Neural cell (in vitro differentiated cells): ENCODE measurements around the gene LRRC73. TPM values are rescaled to one million over a fixed set of nuclear protein-coding genes. Genes with fewer than 3 reads are reported as not detected.

Experiments
- H2AFZ ChIP-seq: fragments of 200-600, 300-800 bp; sonication (generic), shearing (Covaris generic); 2 replicates; pipeline ENCODE4 v1.6.0; 2014; ENCODE audit warnings: low read depth, mild to moderate bottlenecking, antibody characterized with exemption, low read length, moderate library complexity
- H3F3A ChIP-seq: fragments of 200-600 bp; shearing (Covaris generic); 2 replicates; pipeline ENCODE4 v1.6.1; 2016; ENCODE audit warnings: mild to moderate bottlenecking, moderate library complexity, mixed read lengths, antibody characterized with exemption, low read length; ENCODE audit not compliant: insufficient read depth, poor library complexity, severe bottlenecking
- H3K27ac ChIP-seq: fragments of 200-600, 300-800 bp; sonication (generic), shearing (Covaris generic); 2 replicates; pipeline ENCODE4 v1.5.1; 2014; ENCODE audit warnings: mild to moderate bottlenecking, low read length, moderate library complexity
- H3K27me3 ChIP-seq: fragments of 300-800, 200-600 bp; sonication (generic), shearing (Covaris generic); 2 replicates; pipeline ENCODE4 v1.6.0; 2014; ENCODE audit warnings: mild to moderate bottlenecking, low read depth, low read length, moderate library complexity; ENCODE audit not compliant: insufficient read depth
- H3K36me3 ChIP-seq: fragments of 300-800, 200-600 bp; sonication (generic), shearing (Covaris generic); 2 replicates; pipeline ENCODE4 v1.5.1; 2014; ENCODE audit warnings: mild to moderate bottlenecking, antibody characterized with exemption, low read length, moderate library complexity; ENCODE audit not compliant: insufficient read depth
- H3K4me2 ChIP-seq: fragments of 300-800, 200-600 bp; sonication (generic), shearing (Covaris generic); 2 replicates; pipeline ENCODE4 v1.6.0; 2014; ENCODE audit warnings: mild to moderate bottlenecking, low read length
- H3K4me3 ChIP-seq: fragments of 300-800, 200-600 bp; sonication (generic), shearing (Covaris generic); 2 replicates; pipeline ENCODE4 v1.5.1; 2014; ENCODE audit warnings: mild to moderate bottlenecking, low read length, moderate library complexity
- H3K79me2 ChIP-seq: fragments of 200-600 bp; shearing (Covaris generic); replicated peaks from 2 replicates; pipeline ENCODE4 v1.6.0; 2014; ENCODE audit warnings: mild to moderate bottlenecking, low read length, moderate library complexity; ENCODE audit not compliant: insufficient read depth
- H3K9ac ChIP-seq: fragments of 300-800, 200-600 bp; sonication (generic), shearing (Covaris generic); 2 replicates; pipeline ENCODE4 v1.6.1; 2016; ENCODE audit warnings: mild to moderate bottlenecking, low read length, mixed read lengths
- H3K9me2 ChIP-seq: fragments of 200-600 bp; shearing (Covaris generic); 2 replicates; pipeline ENCODE4 v1.6.1; 2016; ENCODE audit warnings: mild to moderate bottlenecking, low read length, mixed read lengths; ENCODE audit not compliant: insufficient read depth
- H3K9me3 ChIP-seq: fragments of 200-600, 300-800 bp; sonication (generic), shearing (Covaris generic); 2 replicates; pipeline ENCODE4 v1.6.1; 2016; ENCODE audit warnings: mild to moderate bottlenecking, mixed run types, low read length, moderate library complexity, mixed read lengths
- H4K20me1 ChIP-seq: fragments of 200-600 bp; shearing (Covaris generic); 2 replicates; pipeline ENCODE4 v1.6.1; 2016; ENCODE audit warnings: mild to moderate bottlenecking, mixed run types; ENCODE audit not compliant: insufficient read depth
- EP300 ChIP-seq: fragments of 450-650 bp; conservative IDR thresholded peaks from 2 replicates; pipeline ENCODE4 v1.6.1; 2014; ENCODE audit warnings: antibody characterized with exemption, mild to moderate bottlenecking, moderate library complexity; ENCODE audit not compliant: poor library complexity, severe bottlenecking
- EZH2 ChIP-seq: fragments of 200-600, 300-800 bp; shearing (Covaris generic), sonication (generic); IDR thresholded peaks from 2 replicates; pipeline ENCODE4 v1.6.1; 2014; ENCODE audit warnings: antibody characterized with exemption, low read length, borderline replicate concordance, mild to moderate bottlenecking; ENCODE audit not compliant: insufficient read depth, poor library complexity, severe bottlenecking
- MXI1 ChIP-seq: fragments of 450-650 bp; conservative IDR thresholded peaks from 2 replicates; pipeline ENCODE4 v1.6.1; 2014; ENCODE audit warnings: antibody characterized with exemption, mild to moderate bottlenecking; ENCODE audit not compliant: poor library complexity, severe bottlenecking
- POLR2AphosphoS5 ChIP-seq: IDR thresholded peaks from 2 replicates; pipeline ENCODE4 v1.6.1; 2012
- RAD21 ChIP-seq: fragments of 450-650 bp; conservative IDR thresholded peaks from 2 replicates; pipeline ENCODE4 v1.6.1; 2014; ENCODE audit warnings: antibody characterized with exemption, mild to moderate bottlenecking, moderate library complexity
- SMC3 ChIP-seq: fragments of 450-650 bp; conservative IDR thresholded peaks from 2 replicates; pipeline ENCODE4 v1.6.1; 2014; ENCODE audit warnings: antibody characterized with exemption, mild to moderate bottlenecking, moderate library complexity; ENCODE audit not compliant: poor library complexity
- TAF1 ChIP-seq: IDR thresholded peaks from 2 replicates; pipeline ENCODE4 v1.6.1; 2012; ENCODE audit warnings: low read depth
- polyA plus RNA-seq: library from polyadenylated mRNA; depleted of rRNA; stranded (reverse); fragments of >200 nt; gene quantifications from 2 replicates; pipeline ENCODE4 v1.2.3, GENCODE V29; 2014
- TF ChIP-seq, protein P1 (sequence below): fragments of 450-650 bp; IDR thresholded peaks from 2 replicates; pipeline ENCODE4 v1.5.1; 2014; ENCODE audit warnings: antibody characterized with exemption, mild to moderate bottlenecking, moderate library complexity; ENCODE audit not compliant: poor library complexity, severe bottlenecking
- TF ChIP-seq, protein P2 (sequence below): IDR thresholded peaks from 2 replicates; pipeline ENCODE4 v1.6.1; 2012; ENCODE audit warnings: borderline replicate concordance

LRRC73 gene
- polyA plus RNA-seq, 1 donor from 2014 or later, result 4.7 TPM

DNA sequence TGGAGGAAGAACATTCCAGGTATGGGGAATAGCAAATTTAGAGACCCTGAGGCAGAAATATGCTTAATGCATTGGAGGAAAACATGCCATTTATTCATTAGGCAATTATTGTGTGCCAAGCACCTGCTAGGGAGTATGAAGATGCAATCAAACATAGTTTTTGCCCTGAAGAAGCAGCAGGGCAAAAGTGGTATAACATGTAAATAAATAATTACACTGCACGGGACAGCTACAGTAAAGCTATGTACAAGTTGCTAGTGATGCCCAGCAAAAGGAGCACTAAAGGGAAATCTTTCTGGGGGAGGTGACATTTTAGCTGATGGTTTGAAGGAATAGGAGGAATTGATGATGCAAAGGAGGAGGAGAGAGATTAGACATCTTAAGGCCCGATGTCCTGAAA, 33.4 kb downstream of the LRRC73 start:
- Histone ChIP-seq H3K4me2 (peak overlapping the region; percentile 68), H2AFZ (peak overlapping the region; percentile 87), H4K20me1 (no peaks in the 10 kb centered on the region), H3K27ac (peak overlapping the region; percentile 77), H3K9ac (peak overlapping the region; percentile 73), H3K9me3 (no peaks in the 10 kb centered on the region), H3K9me2 (no peaks in the 10 kb centered on the region), H3K27me3 (no peaks in the 10 kb centered on the region), H3F3A (no peaks in the 10 kb centered on the region), H3K4me3 (peak overlapping the region; percentile 82), H3K79me2 (peaks cover 30% of the 10 kb centered on the region), H3K36me3 (no peaks in the 10 kb centered on the region)
- no peak for TF ChIP-seq EP300
- TF ChIP-seq, protein P1, sequence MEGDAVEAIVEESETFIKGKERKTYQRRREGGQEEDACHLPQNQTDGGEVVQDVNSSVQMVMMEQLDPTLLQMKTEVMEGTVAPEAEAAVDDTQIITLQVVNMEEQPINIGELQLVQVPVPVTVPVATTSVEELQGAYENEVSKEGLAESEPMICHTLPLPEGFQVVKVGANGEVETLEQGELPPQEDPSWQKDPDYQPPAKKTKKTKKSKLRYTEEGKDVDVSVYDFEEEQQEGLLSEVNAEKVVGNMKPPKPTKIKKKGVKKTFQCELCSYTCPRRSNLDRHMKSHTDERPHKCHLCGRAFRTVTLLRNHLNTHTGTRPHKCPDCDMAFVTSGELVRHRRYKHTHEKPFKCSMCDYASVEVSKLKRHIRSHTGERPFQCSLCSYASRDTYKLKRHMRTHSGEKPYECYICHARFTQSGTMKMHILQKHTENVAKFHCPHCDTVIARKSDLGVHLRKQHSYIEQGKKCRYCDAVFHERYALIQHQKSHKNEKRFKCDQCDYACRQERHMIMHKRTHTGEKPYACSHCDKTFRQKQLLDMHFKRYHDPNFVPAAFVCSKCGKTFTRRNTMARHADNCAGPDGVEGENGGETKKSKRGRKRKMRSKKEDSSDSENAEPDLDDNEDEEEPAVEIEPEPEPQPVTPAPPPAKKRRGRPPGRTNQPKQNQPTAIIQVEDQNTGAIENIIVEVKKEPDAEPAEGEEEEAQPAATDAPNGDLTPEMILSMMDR, result no peak
- no peak for TF ChIP-seq MXI1
- TF ChIP-seq, protein P2, sequence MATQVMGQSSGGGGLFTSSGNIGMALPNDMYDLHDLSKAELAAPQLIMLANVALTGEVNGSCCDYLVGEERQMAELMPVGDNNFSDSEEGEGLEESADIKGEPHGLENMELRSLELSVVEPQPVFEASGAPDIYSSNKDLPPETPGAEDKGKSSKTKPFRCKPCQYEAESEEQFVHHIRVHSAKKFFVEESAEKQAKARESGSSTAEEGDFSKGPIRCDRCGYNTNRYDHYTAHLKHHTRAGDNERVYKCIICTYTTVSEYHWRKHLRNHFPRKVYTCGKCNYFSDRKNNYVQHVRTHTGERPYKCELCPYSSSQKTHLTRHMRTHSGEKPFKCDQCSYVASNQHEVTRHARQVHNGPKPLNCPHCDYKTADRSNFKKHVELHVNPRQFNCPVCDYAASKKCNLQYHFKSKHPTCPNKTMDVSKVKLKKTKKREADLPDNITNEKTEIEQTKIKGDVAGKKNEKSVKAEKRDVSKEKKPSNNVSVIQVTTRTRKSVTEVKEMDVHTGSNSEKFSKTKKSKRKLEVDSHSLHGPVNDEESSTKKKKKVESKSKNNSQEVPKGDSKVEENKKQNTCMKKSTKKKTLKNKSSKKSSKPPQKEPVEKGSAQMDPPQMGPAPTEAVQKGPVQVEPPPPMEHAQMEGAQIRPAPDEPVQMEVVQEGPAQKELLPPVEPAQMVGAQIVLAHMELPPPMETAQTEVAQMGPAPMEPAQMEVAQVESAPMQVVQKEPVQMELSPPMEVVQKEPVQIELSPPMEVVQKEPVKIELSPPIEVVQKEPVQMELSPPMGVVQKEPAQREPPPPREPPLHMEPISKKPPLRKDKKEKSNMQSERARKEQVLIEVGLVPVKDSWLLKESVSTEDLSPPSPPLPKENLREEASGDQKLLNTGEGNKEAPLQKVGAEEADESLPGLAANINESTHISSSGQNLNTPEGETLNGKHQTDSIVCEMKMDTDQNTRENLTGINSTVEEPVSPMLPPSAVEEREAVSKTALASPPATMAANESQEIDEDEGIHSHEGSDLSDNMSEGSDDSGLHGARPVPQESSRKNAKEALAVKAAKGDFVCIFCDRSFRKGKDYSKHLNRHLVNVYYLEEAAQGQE, result no peak
- no peak for TF ChIP-seq EZH2
- no peak for TF ChIP-seq RAD21
- no peak for TF ChIP-seq SMC3
- TF ChIP-seq TAF1, result no peak
- no peak for TF ChIP-seq POLR2AphosphoS5

DNA sequence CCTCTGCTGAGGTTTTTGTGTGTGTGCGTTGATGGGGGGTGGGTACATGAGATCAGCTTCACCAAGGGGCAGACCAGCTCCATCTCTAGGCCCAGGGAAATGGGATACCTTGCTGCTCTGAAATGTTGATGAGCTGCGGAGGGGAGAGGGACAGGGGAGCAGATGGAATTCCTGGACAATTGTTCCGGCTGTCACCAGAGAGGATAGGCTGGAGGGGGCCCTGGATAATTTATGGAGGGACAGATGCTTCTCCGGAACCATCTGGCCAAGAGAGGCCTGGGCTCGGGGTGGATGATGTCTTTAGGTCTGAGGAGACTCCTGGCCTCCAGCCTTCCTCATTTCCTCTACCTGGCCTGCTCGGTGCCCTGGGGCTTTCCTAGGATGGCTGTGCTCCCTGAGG, 34.6 kb downstream of the LRRC73 start:
- Histone ChIP-seq H3K27ac (no peak overlapping the region), H3K9me2 (no peaks in the 10 kb centered on the region), H3K27me3 (no peaks in the 10 kb centered on the region), H3K9ac (no peak overlapping the region), H3F3A (no peaks in the 10 kb centered on the region), H2AFZ (no peak overlapping the region), H4K20me1 (no peaks in the 10 kb centered on the region), H3K9me3 (no peaks in the 10 kb centered on the region), H3K4me2 (no peak overlapping the region), H3K79me2 (peaks cover 21% of the 10 kb centered on the region), H3K4me3 (no peak overlapping the region), H3K36me3 (no peaks in the 10 kb centered on the region)
- TF ChIP-seq RAD21 (no peak), EZH2 (no peak), EP300 (no peak), TAF1 (no peak), POLR2AphosphoS5 (no peak), MXI1 (no peak)
- TF ChIP-seq, protein P1, result no peak
